Ectodermal cell (in vitro differentiated cells): ENCODE measurements around the gene AGMO.

Experiments
- H3K27ac ChIP-seq: 2 replicates; pipeline ENCODE4 v1.7.0; 2013; ENCODE audit warnings: mild to moderate bottlenecking, low read depth, low read length; ENCODE audit not compliant: insufficient read depth, poor library complexity, severe bottlenecking
- H3K27me3 ChIP-seq: 2 replicates; pipeline ENCODE4 v1.7.0; 2013; ENCODE audit warnings: mild to moderate bottlenecking, low read length; ENCODE audit not compliant: insufficient read depth, control insufficient read depth, poor library complexity, severe bottlenecking
- H3K36me3 ChIP-seq: one replicate; pipeline ENCODE4 v1.7.0; 2013; ENCODE audit warnings: low read length; ENCODE audit not compliant: control insufficient read depth, insufficient read depth
- H3K4me1 ChIP-seq: one replicate; pipeline ENCODE4 v1.7.0; 2013; ENCODE audit warnings: low read length; ENCODE audit not compliant: control insufficient read depth, insufficient read depth
- H3K4me3 ChIP-seq: 2 replicates; pipeline ENCODE4 v1.7.0; 2013; ENCODE audit warnings: low read depth, low read length, control low read depth; ENCODE audit not compliant: insufficient read depth
- H3K9me3 ChIP-seq: 2 replicates; pipeline ENCODE4 v1.7.0; 2013; ENCODE audit warnings: mild to moderate bottlenecking, low read length, moderate library complexity; ENCODE audit not compliant: control insufficient read depth
- WGBS, 2 experiments: methylation state at CpG; one replicate each; pipeline ENCODE4 v1.1.7; 2013; ENCODE audit warnings: missing lambda C conversion rate in 2 of 2; 5-methylcytosine and 5-hydroxymethylcytosine counted together

The AGMO gene

GRCh38 chr7:15567036-15567435 is 5.2 kb upstream of the AGMO start:
- WGBS, 2 experiments = 92 to 96% methylated on average over 2 of the region's 3 CpGs
- no peak overlapping the region for H3K27ac ChIP-seq
- H3K4me1 ChIP-seq = peaks cover 3% of the 10 kb centered on the region

GRCh38 chr7:15566476-15566875 is 4.7 kb upstream of the AGMO start:
- Histone ChIP-seq H3K36me3 (no peaks in the 10 kb centered on the region), H3K4me1 (peaks cover 3% of the 10 kb centered on the region), H3K27me3 (no peaks in the 10 kb centered on the region), H3K27ac (no peak overlapping the region), H3K9me3 (no peaks in the 10 kb centered on the region), H3K4me3 (no peak overlapping the region)
- 92 to 93% methylated on average over 5 of the region's 5 CpGs for WGBS, 2 experiments

More at GRCh38 chr7:15567036-15567435, 5.2 kb upstream of the AGMO start:
- Histone ChIP-seq H3K27me3 (no peaks in the 10 kb centered on the region), H3K36me3 (no peaks in the 10 kb centered on the region), H3K4me3 (no peak overlapping the region), H3K9me3 (no peaks in the 10 kb centered on the region)

- H3K4me1 ChIP-seq = peaks cover 7% of the 10 kb centered on the region
- H3K4me3 ChIP-seq = no peak overlapping the region
- H3K27me3 ChIP-seq = no peaks in the 10 kb centered on the region
- no peaks in the 10 kb centered on the region for H3K36me3 ChIP-seq
- whole genome bisulfite sequencing, 2 experiments = no CpG with 5 or more reads among the region's 1 CpG
- no peak overlapping the region for H3K27ac ChIP-seq
- H3K9me3 ChIP-seq = no peaks in the 10 kb centered on the region
Measured at GRCh38 chr7:15560968-15561367, 847 bp downstream of the AGMO start.

DNA sequence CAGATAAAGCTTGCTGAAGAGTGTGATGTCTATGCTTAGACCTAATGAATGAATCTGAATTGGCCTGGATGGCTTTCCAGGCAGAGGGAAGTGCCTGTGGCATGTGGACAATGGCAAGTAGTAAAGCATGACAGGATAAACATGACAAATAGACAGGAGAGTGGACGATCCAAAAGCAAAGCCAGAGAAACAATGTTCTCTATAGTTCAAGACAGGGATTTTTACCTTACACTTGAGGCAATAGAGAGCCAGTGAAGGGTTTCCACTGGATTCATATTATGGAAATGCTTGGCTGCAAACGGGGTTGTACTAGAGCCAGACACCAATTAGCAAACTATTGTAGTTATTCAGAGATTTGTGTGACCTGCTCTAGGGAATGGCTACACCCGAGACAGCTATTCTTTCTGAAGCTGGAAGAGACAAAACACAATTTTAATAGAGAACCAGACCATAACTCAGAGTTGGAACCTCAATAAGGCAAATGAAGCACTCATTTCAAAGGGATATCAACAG is 2.3 kb downstream of the AGMO start:
- Histone ChIP-seq H3K9me3 (no peaks in the 10 kb centered on the region), H3K36me3 (no peaks in the 10 kb centered on the region), H3K27ac (no peak overlapping the region), H3K4me1 (peaks cover 7% of the 10 kb centered on the region), H3K27me3 (no peaks in the 10 kb centered on the region), H3K4me3 (no peak overlapping the region)
- WGBS, 2 experiments = 93 to 94% methylated on average over 3 of the region's 3 CpGs

DNA sequence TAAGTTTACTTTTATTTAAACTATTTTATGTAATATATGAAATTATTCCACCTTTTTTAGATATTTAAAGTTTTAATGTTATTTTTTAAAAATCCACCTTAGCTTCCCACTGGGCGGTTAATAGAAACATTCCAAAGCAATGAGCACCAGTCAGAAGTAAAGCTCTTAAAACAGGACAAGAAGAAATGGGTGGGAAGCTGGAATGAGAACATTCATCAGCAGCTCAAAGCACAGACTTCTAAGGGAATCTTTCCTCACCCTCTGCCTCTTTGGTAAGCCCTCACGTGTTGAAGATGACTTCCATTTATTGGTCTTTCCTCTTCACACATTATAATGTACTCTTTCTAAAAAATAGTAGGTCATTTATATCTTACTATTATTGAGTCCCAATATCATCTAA is 3.1 kb downstream of the AGMO start:
- Histone ChIP-seq H3K4me3 (no peak overlapping the region), H3K9me3 (no peaks in the 10 kb centered on the region), H3K27me3 (no peaks in the 10 kb centered on the region), H3K36me3 (no peaks in the 10 kb centered on the region), H3K27ac (no peak overlapping the region), H3K4me1 (peaks cover 7% of the 10 kb centered on the region)
- WGBS, 2 experiments = 44 to 83% methylated on average over 1 to 2 of the region's 2 CpGs

DNA sequence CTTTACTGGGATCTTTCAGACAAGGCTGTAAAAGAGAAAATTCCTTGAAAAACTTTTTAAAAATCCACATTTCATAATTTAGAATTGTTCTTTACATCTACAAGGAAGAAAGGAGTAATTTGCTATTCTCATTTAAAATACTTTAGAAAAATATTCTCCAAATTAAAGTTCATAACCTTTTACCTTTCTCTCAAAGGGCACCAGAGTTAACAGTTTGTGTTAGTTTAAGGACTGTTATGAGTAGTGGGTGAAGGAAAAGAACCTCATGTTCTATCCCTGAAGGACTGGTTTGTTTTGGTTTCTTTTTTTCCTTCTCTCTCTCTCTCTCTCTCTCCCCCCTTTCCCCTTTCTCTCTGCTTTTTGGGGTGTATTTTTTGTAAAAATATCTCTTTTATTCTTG is 4.1 kb downstream of the AGMO start:
- no peaks in the 10 kb centered on the region for H3K9me3 ChIP-seq
- H3K4me1 ChIP-seq = peaks cover 7% of the 10 kb centered on the region
- H3K27ac ChIP-seq = no peak overlapping the region
- H3K27me3 ChIP-seq = no peaks in the 10 kb centered on the region
- no peak overlapping the region for H3K4me3 ChIP-seq
- H3K36me3 ChIP-seq = no peaks in the 10 kb centered on the region

GRCh38 chr7:15557186-15557585 is 4.6 kb downstream of the AGMO start:
- Histone ChIP-seq H3K27ac (no peak overlapping the region), H3K4me3 (no peak overlapping the region), H3K36me3 (no peaks in the 10 kb centered on the region), H3K9me3 (no peaks in the 10 kb centered on the region), H3K4me1 (peaks cover 6% of the 10 kb centered on the region), H3K27me3 (no peaks in the 10 kb centered on the region)
- 91 to 95% methylated on average over 7 of the region's 8 CpGs for WGBS, 2 experiments

DNA sequence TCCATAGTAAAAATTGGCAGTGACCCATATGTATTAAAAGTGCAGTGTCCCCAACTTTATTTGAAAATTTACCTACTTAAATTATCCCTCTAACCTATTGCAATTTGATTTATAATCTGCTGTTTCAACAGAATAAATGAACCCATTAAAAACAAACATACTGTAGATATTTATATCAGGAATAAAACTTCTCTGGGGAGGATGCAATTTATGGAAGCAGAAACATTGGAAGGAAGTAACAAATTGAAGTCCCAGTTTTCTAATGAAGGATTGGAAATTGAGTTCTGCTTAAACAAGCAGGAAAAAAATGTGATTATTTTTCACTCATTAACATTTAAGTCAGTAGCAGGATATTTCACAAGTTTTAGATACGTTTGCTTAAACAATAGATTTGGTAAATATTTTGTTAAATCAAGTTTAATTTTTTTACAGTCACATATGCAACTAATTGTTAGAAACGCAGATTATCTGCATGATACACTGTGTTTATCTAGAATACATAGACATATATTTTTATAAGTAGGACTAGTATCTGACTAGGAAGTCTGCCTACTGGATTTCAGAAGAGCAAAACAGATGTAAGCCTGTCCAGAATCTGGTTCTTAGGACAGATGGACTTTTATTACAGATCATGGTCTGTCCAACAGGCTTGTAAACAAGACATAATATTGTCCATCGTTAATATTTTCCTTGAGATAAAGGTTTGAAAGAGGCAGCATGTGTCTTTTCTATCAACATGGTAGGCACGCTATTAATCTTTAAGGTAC is 5.3 kb downstream of the AGMO start:
- H3K4me3 ChIP-seq = no peak overlapping the region
- H3K27me3 ChIP-seq = no peaks in the 10 kb centered on the region
- peaks cover 4% of the 10 kb centered on the region for H3K4me1 ChIP-seq
- no peak overlapping the region for H3K27ac ChIP-seq
- no peaks in the 10 kb centered on the region for H3K36me3 ChIP-seq
- no peaks in the 10 kb centered on the region for H3K9me3 ChIP-seq
- WGBS, 2 experiments = 92 to 94% methylated on average over 2 of the region's 4 CpGs

- H3K27ac ChIP-seq = no peak overlapping the region
- H3K36me3 ChIP-seq = no peaks in the 10 kb centered on the region
- H3K4me3 ChIP-seq = no peak overlapping the region
- H3K27me3 ChIP-seq = no peaks in the 10 kb centered on the region
- H3K9me3 ChIP-seq = no peaks in the 10 kb centered on the region
- 100% methylated on average over 2 of the region's 4 CpGs; no CpG with 5 or more reads in 1 of the 2 experiments for WGBS, 2 experiments
- peaks cover 4% of the 10 kb centered on the region for H3K4me1 ChIP-seq
Measured at GRCh38 chr7:15555381-15555859, 6.4 kb downstream of the AGMO start.

GRCh38 chr7:15554744-15555143 is 7.1 kb downstream of the AGMO start:
- H3K27ac ChIP-seq = no peak overlapping the region
- H3K9me3 ChIP-seq = no peaks in the 10 kb centered on the region
- H3K4me1 ChIP-seq = peaks cover 4% of the 10 kb centered on the region
- H3K27me3 ChIP-seq = no peaks in the 10 kb centered on the region
- no peak overlapping the region for H3K4me3 ChIP-seq
- no peaks in the 10 kb centered on the region for H3K36me3 ChIP-seq
- WGBS, 2 experiments = 87 to 98% methylated on average over 3 of the region's 3 CpGs
